ENCODE results near the gene SULT6B1.

The SULT6B1 gene

GRCh38 chr2:37148325-37148724 lies 40.1 kb downstream of the SULT6B1 start:
- TF ChIP-seq REST (IDR thresholded peaks at IDR 0.05; ENCODE audit: insufficient read depth in 1 of 2, low read depth in 2 of 2, low read length in 2 of 2) (no peak), FOXP2 (optimal IDR thresholded peaks at IDR 0.05; ENCODE audit: borderline replicate concordance, extremely low read depth, extremely low read length, insufficient read depth) (no peak), POLR2AphosphoS5 (IDR thresholded peaks at IDR 0.05; ENCODE audit: low read depth, low read length) (no peak), TAF1 (IDR thresholded peaks at IDR 0.05; ENCODE audit: borderline replicate concordance, insufficient read depth, low read length) (no peak)

- no peak for TF ChIP-seq FOXP2 (optimal IDR thresholded peaks at IDR 0.05; ENCODE audit: borderline replicate concordance, extremely low read depth, extremely low read length, insufficient read depth)
- no peak for TF ChIP-seq REST (IDR thresholded peaks at IDR 0.05; ENCODE audit: insufficient read depth in 1 of 2, low read depth in 2 of 2, low read length in 2 of 2)
- no peak for TF ChIP-seq SIN3A (IDR thresholded peaks at IDR 0.05; ENCODE audit: borderline replicate concordance, insufficient read depth, low read length)
- TF ChIP-seq POLR2AphosphoS5 (IDR thresholded peaks at IDR 0.05; ENCODE audit: low read depth, low read length): no peak
- TF ChIP-seq TAF1 (IDR thresholded peaks at IDR 0.05; ENCODE audit: borderline replicate concordance, insufficient read depth, low read length): no peak
Observed at GRCh38 chr2:37146062-37146461, 42.4 kb downstream of the SULT6B1 start.

- TF ChIP-seq REST (IDR thresholded peaks at IDR 0.05; ENCODE audit: insufficient read depth in 1 of 2, low read depth in 2 of 2, low read length in 2 of 2) (no peak), SIN3A (IDR thresholded peaks at IDR 0.05; ENCODE audit: borderline replicate concordance, insufficient read depth, low read length) (no peak), POLR2AphosphoS5 (IDR thresholded peaks at IDR 0.05; ENCODE audit: low read depth, low read length) (no peak), FOXP2 (optimal IDR thresholded peaks at IDR 0.05; ENCODE audit: borderline replicate concordance, extremely low read depth, extremely low read length, insufficient read depth) (no peak), TAF1 (IDR thresholded peaks at IDR 0.05; ENCODE audit: borderline replicate concordance, insufficient read depth, low read length) (no peak)
Observed at GRCh38 chr2:37143974-37144373, 44.5 kb downstream of the SULT6B1 start.

GRCh38 chr2:37142546-37142945 lies 45.9 kb downstream of the SULT6B1 start:
- TF ChIP-seq FOXP2 (optimal IDR thresholded peaks at IDR 0.05; ENCODE audit: borderline replicate concordance, extremely low read depth, extremely low read length, insufficient read depth) (no peak), POLR2AphosphoS5 (IDR thresholded peaks at IDR 0.05; ENCODE audit: low read depth, low read length) (no peak), TAF1 (IDR thresholded peaks at IDR 0.05; ENCODE audit: borderline replicate concordance, insufficient read depth, low read length) (no peak), REST (IDR thresholded peaks at IDR 0.05; ENCODE audit: insufficient read depth in 1 of 2, low read depth in 2 of 2, low read length in 2 of 2) (no peak), SIN3A (IDR thresholded peaks at IDR 0.05; ENCODE audit: borderline replicate concordance, insufficient read depth, low read length) (no peak)

- TF ChIP-seq POLR2AphosphoS5 (IDR thresholded peaks at IDR 0.05; ENCODE audit: low read depth, low read length) (no peak), FOXP2 (optimal IDR thresholded peaks at IDR 0.05; ENCODE audit: borderline replicate concordance, extremely low read depth, extremely low read length, insufficient read depth) (no peak), REST (IDR thresholded peaks at IDR 0.05; ENCODE audit: insufficient read depth in 1 of 2, low read depth in 2 of 2, low read length in 2 of 2) (no peak), TAF1 (IDR thresholded peaks at IDR 0.05; ENCODE audit: borderline replicate concordance, insufficient read depth, low read length) (no peak), SIN3A (IDR thresholded peaks at IDR 0.05; ENCODE audit: borderline replicate concordance, insufficient read depth, low read length) (no peak)
Observed at GRCh38 chr2:37132914-37133313, 55.6 kb downstream of the SULT6B1 start.
